Right lobe of liver (tissue), 6 donors: Measurements from ENCODE around the gene SLC2A14. TPM values are rescaled to one million over a fixed set of nuclear protein-coding genes. Genes with fewer than 3 reads are reported as not detected.

ENCODE experiments used
- ATAC-seq, 4 donors: fragments of 200-7000 bp; cut with Tn5 transposase; one replicate each; pipeline ENCODE4 v1.9.1; 2020; ENCODE audit warnings: mild to moderate bottlenecking in 4 of 4, moderate library complexity in 4 of 4
- DNase-seq, 3 donors: peaks; one replicate each; pipeline ENCODE4 v3.0.0-alpha.2; 2020
- H3K27ac ChIP-seq, 3 donors: fragments of 200-600 bp; one replicate each; pipeline ENCODE4 v1.8.0; 2022
- H3K27me3 ChIP-seq, 2 donors: fragments of 200-600 bp; one replicate each; pipeline ENCODE4 v1.8.0; 2022
- H3K36me3 ChIP-seq, 4 donors: fragments of 200-600 bp; sonication (generic) in 1 of 4; one replicate each; pipeline versions ENCODE4 v1.5.1 to v1.8.0; 2017 to 2022; ENCODE audit warnings: control low read depth in 1 of 4
- H3K4me1 ChIP-seq, 4 donors: fragments of 200-600 bp; sonication (generic) in 1 of 4; one replicate each; pipeline versions ENCODE4 v1.5.1 to v1.8.0; 2017 to 2022; ENCODE audit warnings: control low read depth in 1 of 4
- H3K4me3 ChIP-seq, 3 donors: fragments of 200-600 bp; one replicate each; pipeline ENCODE4 v1.8.0; 2022
- H3K9me3 ChIP-seq, 4 donors: fragments of 200-600 bp; sonication (generic) in 1 of 4; one replicate each; pipeline versions ENCODE4 v1.5.1 to v1.8.0; 2017 to 2022; ENCODE audit warnings: control low read depth in 1 of 4
- CTCF ChIP-seq, 4 donors: fragments of 200-600 bp in 3 of 4; fragments of 450-650 bp in 1 of 4; IDR thresholded peaks; one replicate each; pipeline versions ENCODE4 v1.5.1 to v1.8.0; 2016 to 2022; ENCODE audit warnings: antibody characterized with exemption in 4 of 4, mild to moderate bottlenecking in 2 of 4
- POLR2A ChIP-seq: fragments of 450-650 bp; IDR thresholded peaks from one replicate; pipeline ENCODE4 v1.6.1; 2017; ENCODE audit warnings: antibody characterized with exemption, mild to moderate bottlenecking
- WGBS: methylation state at CpG from one replicate; pipeline ENCODE4 v1.1.6; 2018; ENCODE audit warnings: low coverage, low lambda C conversion rate; ENCODE audit not compliant: insufficient coverage; ENCODE audit errors: missing lambda C conversion rate; 5-methylcytosine and 5-hydroxymethylcytosine counted together
- intact Hi-C, 2 donors: fragments of 100-400 bp; cut with DNase I; formaldehyde crosslinking; loops; one replicate each; pipeline versions ENCODE4 v1.11.2 to v1.14.1; 2022
- small RNA-seq, 2 experiments: library from RNA; depleted of rRNA; stranded (forward); fragments of <200 nt; gene quantifications; one replicate each; pipeline ENCODE3, GENCODE V24; 2016
- total RNA-seq, 6 experiments: library from RNA; depleted of rRNA in 2 of 6; stranded (reverse); fragments of >200 nt in 2 of 6; fragmentation: NEBNext Ultra II Directional in 3 of 6; extraction: Animal tissue kit (Norgen Biotek cat#: 25700) in 3 of 6; gene quantifications; one replicate each; pipeline versions ENCODE4 v1.1.0 to v1.2.4, GENCODE V29; 2016 to 2023
- donor health status: DM: no; HTN: yes; CAD: no.
- donor health status: DM: no; HTN: no; CAD: no.
- donor health status: DM: no; HTN: no; CAD: no.
- donor health status: DM: no; HTN: yes; CAD: no.
- donor health status: DM: no; HTN: yes; CAD: no.

SLC2A14 gene
- total RNA-seq, 6 experiments from 2014 or later, result 0.18 to 110 (median 0.95) TPM

DNA sequence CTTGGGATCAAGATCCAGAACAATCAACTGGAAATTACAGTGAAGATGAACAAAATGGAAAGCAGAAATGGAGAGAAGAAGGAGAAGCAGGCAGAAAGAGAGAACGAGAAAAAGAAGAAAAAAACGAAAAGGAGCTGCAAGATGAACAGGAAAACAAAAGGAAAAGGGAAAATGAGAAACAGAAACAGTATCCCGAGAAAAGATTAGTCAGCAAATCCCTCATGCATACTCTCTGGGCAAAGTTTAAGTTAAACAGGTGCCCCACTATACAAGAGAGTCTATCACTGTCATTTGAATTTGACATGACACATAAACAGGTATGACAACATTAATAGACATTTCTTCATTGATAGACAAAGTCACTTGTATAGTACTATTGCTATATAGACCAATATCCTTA is 102.7 kb downstream of the SLC2A14 start:
- ATAC-seq (no peak), DNase-seq (no peak)
- Histone ChIP-seq H3K4me1 (no peaks in the 10 kb centered on the region), H3K27ac (no peak overlapping the region), H3K27me3 (no peaks in the 10 kb centered on the region), H3K9me3 (no peaks in the 10 kb centered on the region), H3K4me3 (no peak overlapping the region), H3K36me3 (no peaks in the 10 kb centered on the region)
- intact Hi-C loops, result no loop called here
- no peak for TF ChIP-seq CTCF (IDR thresholded peaks at IDR 0.05)
- no peak for TF ChIP-seq POLR2A
- WGBS, result 51% methylated on average over 3 of the region's 3 CpGs

Small RNAs within 50 kb of the gene (small RNA-seq; reads per million reads assigned to genes)
- gene RF00019, result 0 reads per million in 2 experiments

Other genes starting within 250 kb of the SLC2A14 start
- gene APOBEC1, start 207.0 kb downstream of the SLC2A14 start, total RNA-seq, result not detected
- not detected for gene GDF3, start 177.1 kb downstream of the SLC2A14 start, total RNA-seq
- gene DPPA3, start 161.5 kb downstream of the SLC2A14 start, total RNA-seq, result not detected
- gene CLEC4C, start 125.5 kb downstream of the SLC2A14 start, total RNA-seq, result not detected
- not detected for gene NANOGNB, start 107.7 kb downstream of the SLC2A14 start, total RNA-seq
- gene NANOG, start 83.5 kb downstream of the SLC2A14 start, total RNA-seq, result under 1 TPM in 3 of 6 experiments, not detected in 3; 0.06 to 0.46 (median 0.28) TPM
- gene SLC2A3, start 63.3 kb upstream of the SLC2A14 start, total RNA-seq, result 10 to 100 TPM in 2 of 6 experiments, 1 to 10 TPM in 4; 6.6 to 53.5 (median 8.4) TPM
- gene FOXJ2, start 159.8 kb upstream of the SLC2A14 start, total RNA-seq, result 1 to 10 TPM; 4.4 to 5.7 (median 4.8) TPM
- gene C3AR1, start 193.4 kb upstream of the SLC2A14 start, total RNA-seq, result 10 to 100 TPM in 1 of 6 experiments, 1 to 10 TPM in 5; 2.0 to 11.9 (median 3.8) TPM
- 10 to 100 TPM; 12.9 to 32.1 (median 17.1) TPM for gene NECAP1, start 209.4 kb upstream of the SLC2A14 start, total RNA-seq